Measurements from ENCODE around the gene KLHDC10.
"Not testable (repeated sequence)": the region's sequence is repeated elsewhere in the genome, so short reads cannot be mapped to it uniquely, and the experiment has no call there.

Gene KLHDC10

DNA sequence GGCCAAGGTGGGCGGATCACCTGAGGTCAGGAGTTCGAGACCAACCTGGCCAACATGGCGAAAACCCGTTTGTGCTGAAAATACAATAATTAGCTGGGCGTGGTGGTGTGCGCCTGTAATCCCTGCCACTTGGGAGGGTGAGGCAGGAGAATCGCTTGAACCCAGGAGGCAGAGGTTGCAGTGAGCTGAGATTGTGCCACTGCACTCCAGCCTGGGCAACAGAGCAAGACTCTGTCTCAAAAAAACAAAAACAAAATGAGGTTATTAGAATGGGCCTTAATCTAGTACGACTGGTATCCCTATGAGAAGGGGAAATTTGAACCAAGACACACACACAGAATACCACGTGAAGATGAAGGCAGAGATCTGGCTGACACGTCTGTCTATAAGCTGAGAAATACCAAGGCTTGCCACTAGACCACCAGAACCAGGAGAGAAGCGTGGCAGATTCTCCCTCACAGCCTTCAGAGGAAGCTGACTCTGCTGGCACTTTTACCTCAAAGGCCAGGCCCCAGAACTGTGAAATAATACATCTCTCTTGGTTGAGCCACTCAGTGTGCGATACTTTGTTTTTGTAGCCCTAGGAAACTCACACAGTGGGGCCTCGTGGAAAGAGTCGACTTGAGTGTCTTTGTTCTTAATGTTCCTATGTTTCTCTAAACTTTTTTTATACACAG lies 75.2 kb downstream of the KLHDC10 start:
- no peaks in the 10 kb centered on the region for H3K27me3 ChIP-seq
- peaks cover 10% of the 10 kb centered on the region for H3K4me1 ChIP-seq
- TF ChIP-seq, protein P1, sequence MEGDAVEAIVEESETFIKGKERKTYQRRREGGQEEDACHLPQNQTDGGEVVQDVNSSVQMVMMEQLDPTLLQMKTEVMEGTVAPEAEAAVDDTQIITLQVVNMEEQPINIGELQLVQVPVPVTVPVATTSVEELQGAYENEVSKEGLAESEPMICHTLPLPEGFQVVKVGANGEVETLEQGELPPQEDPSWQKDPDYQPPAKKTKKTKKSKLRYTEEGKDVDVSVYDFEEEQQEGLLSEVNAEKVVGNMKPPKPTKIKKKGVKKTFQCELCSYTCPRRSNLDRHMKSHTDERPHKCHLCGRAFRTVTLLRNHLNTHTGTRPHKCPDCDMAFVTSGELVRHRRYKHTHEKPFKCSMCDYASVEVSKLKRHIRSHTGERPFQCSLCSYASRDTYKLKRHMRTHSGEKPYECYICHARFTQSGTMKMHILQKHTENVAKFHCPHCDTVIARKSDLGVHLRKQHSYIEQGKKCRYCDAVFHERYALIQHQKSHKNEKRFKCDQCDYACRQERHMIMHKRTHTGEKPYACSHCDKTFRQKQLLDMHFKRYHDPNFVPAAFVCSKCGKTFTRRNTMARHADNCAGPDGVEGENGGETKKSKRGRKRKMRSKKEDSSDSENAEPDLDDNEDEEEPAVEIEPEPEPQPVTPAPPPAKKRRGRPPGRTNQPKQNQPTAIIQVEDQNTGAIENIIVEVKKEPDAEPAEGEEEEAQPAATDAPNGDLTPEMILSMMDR (IDR thresholded peaks at IDR 0.05; ENCODE audit: low read depth, low read length): no peak
- H3K36me3 ChIP-seq: 0 out of 2 replicates have a peak, but pooled peaks cover 3% of the 10 kb centered on the region
- no peaks in the 10 kb centered on the region for H3K9me3 ChIP-seq
- no peak for DNase-seq
- no peak overlapping the region for H3K4me3 ChIP-seq (ENCODE audit: low read depth, low read length)

DNA sequence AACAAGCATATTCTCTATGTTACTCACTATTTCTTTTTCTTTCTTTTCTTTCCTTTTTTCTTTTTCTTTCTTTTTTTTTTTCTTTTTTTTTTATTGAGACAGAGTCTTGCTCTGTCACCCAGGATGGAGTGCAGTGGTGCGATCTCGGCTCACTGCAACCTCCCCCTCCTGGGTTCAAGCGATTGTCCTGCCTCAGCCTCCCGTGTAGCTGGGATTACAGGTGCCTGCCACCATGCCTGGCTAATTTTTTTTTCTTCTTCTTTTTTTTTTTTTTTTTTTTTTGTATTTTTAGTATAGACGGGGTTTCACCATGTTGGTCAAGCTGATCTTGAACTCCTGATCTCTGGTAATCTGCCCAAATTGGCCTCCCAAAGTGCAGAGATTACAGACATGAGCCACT lies 75.8 kb downstream of the KLHDC10 start:
- not testable (repeated sequence) for DNase-seq; H3K27me3 ChIP-seq; H3K4me1 ChIP-seq; H3K9me3 ChIP-seq; H3K4me3 ChIP-seq (ENCODE audit: low read depth, low read length); H3K36me3 ChIP-seq

DNA sequence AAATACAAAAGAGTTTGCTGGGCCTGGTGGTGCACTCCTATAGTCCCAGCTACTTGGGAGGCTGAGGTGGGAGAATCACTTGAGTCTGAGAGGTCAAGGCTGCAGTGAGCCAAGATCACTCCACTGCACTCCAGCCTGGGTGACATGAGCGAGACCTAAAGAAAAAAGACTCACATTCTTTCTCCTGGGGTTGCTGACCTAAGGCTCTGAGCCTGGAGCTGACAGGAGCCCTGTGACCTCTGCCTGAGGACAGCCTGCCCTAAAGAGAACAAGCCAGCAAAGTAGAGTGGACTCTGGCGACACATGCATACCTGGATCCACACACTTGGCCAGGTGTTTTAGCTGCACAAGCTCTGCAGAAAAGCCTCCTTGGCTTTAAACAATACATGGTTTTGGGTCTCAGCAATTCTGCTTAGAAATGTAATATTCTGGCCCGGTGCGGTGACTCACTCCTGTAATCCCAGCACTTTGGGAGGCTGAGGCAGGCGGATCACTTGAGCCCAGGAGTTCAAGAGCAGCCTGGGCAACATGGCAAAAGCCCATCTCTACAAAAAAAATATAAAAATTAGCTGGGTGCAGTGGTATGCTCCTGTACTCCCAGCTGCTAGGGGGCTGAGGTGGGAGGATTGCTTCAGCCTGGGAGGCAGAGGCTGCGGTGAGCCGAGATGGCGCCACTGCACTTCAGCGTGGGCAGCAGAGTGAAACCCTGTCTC lies 76.5 kb downstream of the KLHDC10 start:
- H3K36me3 ChIP-seq: no peaks in the 10 kb centered on the region
- no peaks in the 10 kb centered on the region for H3K9me3 ChIP-seq
- H3K27me3 ChIP-seq: no peaks in the 10 kb centered on the region
- no peak overlapping the region for H3K4me3 ChIP-seq (ENCODE audit: low read depth, low read length)
- TF ChIP-seq, protein P1 (IDR thresholded peaks at IDR 0.05; ENCODE audit: low read depth, low read length): no peak
- H3K4me1 ChIP-seq: no peaks in the 10 kb centered on the region
- DNase-seq: no peak

DNA sequence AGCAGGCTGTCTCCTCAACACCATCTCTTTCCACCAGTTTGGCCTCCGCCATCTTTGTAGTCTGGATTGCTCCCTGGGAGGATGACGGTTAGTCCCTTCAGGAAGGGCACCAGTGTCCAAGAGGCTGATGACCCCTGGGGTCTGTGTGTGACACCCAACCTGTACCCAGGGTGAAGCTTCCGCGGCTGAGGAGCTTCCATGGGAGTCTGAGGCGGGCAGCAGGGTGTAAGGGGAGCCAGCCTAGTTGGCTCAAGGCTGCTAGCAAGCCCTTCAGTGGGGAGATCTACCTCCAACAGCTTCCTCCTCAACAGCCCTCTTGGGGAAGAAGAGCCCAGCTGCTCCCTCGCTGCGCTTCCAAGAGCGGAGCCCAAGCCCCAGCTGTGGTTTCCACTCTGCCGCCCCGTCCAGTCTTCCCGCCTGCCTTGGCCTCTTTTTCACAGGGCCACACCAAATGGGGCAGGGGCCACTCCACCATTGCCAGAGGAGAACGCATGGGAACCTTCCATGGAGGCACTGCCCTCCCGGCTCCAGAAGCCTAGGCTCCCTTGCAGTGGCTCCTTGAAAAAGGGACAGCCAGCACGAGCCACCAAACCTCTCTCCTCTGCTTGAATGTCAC lies 77.5 kb downstream of the KLHDC10 start:
- DNase-seq: no peak
- no peaks in the 10 kb centered on the region for H3K4me1 ChIP-seq

DNA sequence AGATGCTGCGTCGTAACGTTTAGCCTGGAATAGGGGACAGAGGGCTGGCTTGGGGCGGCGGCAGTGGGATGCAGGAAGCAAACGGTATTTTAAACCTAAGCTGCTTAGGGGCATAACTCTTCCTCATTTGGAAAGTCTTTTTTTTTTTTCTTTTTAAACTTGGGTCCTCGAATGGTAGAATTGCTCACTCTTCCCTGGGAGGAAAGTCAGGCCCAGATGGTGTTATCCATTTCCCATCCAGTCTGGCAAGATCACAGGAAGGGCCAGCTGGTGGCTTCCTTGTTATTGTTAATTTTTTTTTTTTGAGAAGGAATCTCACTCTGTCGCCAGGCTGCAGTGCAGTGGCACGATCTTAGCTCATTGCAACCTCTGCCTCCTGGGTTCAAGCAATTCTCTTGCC lies 78.2 kb downstream of the KLHDC10 start:
- no peak overlapping the region for H3K4me3 ChIP-seq (ENCODE audit: low read depth, low read length)
- TF ChIP-seq, protein P1 (IDR thresholded peaks at IDR 0.05; ENCODE audit: low read depth, low read length): no peak
- H3K36me3 ChIP-seq: no peaks in the 10 kb centered on the region
- H3K4me1 ChIP-seq: peaks cover under 1% of the 10 kb centered on the region
- no peak for DNase-seq
- no peaks in the 10 kb centered on the region for H3K27me3 ChIP-seq
- no peaks in the 10 kb centered on the region for H3K9me3 ChIP-seq

More for the DNA sequence above, 77.5 kb downstream of the KLHDC10 start:
- no peaks in the 10 kb centered on the region for H3K27me3 ChIP-seq
- no peak overlapping the region for H3K4me3 ChIP-seq (ENCODE audit: low read depth, low read length)
- TF ChIP-seq, protein P1 (IDR thresholded peaks at IDR 0.05; ENCODE audit: low read depth, low read length): no peak
- no peaks in the 10 kb centered on the region for H3K36me3 ChIP-seq
- H3K9me3 ChIP-seq: no peaks in the 10 kb centered on the region

DNA sequence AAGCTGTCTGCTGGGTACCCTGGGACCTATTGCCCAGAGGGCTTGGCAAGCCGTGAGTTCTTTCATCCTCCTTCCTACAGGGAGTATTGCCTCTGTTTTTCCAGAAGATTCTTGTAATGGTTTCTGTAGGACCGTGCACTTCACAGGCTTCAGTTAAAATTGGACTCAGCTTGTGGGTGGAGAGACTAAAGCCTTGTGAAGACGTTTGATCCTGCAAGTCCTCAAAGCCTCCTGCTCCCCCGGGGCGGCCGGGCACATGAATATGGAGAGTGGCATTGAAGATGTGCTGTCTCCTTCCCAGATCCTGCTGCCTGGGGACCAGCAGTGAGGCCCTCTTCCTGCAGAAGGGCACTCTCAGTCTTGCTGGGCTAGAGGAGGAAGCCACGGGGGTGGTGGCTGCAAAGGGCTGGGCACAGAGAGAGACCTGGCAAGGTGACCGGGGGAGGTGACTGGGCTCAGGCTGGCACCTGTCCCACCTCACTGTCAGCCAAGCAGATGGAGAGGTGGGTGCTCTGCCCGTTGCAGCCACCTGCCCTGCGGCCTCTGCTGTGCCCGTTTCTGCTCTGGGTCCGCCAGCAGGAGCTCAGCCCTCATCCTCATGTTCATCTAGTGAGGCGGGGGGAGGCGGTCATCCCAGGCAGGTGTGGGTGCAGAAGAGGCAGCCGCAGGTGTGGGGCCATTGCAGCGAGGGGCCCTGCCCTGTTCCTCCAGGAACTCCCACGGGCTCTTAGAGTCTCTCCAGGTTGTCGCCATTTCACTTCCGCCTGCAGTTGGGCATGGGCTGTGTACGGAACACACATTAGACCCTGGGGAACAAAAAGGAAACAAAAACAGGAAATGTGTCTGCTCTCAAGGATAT lies 79.2 kb downstream of the KLHDC10 start:
- Histone ChIP-seq H3K4me1 (peaks cover 6% of the 10 kb centered on the region), H3K9me3 (no peaks in the 10 kb centered on the region), H3K27me3 (no peaks in the 10 kb centered on the region), H3K36me3 (no peaks in the 10 kb centered on the region), H3K4me3 (ENCODE audit: low read depth, low read length) (no peak overlapping the region)
- TF ChIP-seq, protein P1 (IDR thresholded peaks at IDR 0.05; ENCODE audit: low read depth, low read length): no peak
- no peak for DNase-seq
